ENCODE measurements around the gene IFNB1.
A peak's percentile ranks its signal among the peaks of the same experiment; 100 is the strongest.

IFNB1 gene

DNA sequence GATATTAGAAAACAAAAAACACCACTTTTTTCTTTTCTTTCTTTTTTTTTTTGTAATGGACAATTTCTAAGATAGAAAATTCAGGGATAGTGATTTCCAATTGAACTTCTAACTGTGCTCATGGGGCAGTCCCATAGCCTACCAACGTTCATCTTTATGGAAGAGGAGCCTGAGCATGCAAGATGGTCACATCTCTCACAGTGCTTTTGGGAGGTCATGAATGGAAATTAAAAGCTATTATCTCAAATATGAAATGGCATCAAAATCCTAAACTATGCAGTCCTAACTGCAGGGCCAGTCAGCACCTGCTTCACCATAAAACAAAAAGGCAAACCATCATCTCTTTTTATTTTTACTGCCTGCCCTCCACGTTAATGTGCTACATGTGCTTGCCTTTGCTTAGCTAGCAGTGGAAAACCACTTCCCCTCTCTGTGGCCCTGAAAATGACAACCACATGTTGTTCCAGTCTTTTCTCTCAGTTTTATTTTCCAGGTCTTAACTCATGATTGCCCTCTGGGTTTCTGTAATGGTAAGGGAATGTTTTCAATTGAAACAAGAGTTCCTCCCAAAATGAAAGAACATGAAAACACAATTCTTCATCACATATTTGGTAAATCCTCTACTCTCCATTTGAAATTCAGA is 16.7 kb downstream of the IFNB1 start:
- Histone ChIP-seq H3K27ac (ENCODE audit: low read depth, low read length) (no peak overlapping the region), H3K27me3 (ENCODE audit: control insufficient read depth in 1 of 2, insufficient read depth in 2 of 2, low read length in 2 of 2) (no peaks in the 10 kb centered on the region), H3K9ac (ENCODE audit: low read length) (no peak overlapping the region), H3K4me1 (ENCODE audit: insufficient read depth, low read length) (no peaks in the 10 kb centered on the region), H3K36me3 (ENCODE audit: insufficient read depth, low read length) (no peaks in the 10 kb centered on the region), H3K9me3 (ENCODE audit: low read length) (no peaks in the 10 kb centered on the region), H3K4me3 (ENCODE audit: low read depth in 1 of 2, low read length in 2 of 2) (no peak overlapping the region)

DNA sequence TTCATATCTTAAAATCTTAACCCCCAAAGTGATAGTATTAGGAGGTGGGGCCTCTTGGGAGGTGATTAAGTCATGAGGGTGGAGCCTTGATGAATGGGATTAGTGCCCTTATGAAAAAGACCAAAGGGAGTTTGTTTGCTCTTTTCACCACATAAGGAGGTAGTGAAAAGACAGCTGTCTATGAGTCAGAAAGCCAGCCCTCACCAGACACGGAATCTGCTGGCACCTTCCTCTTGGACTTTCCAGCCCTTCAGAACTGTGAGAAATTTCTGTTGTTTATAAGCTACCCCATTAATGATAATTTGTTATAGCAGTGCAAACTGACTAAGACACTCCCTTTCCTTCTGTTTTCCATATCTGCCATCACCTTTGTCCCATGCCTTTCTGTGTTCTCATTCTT is 20.8 kb downstream of the IFNB1 start:
- H3K27me3 ChIP-seq (ENCODE audit: control insufficient read depth in 1 of 2, insufficient read depth in 2 of 2, low read length in 2 of 2), result no peaks in the 10 kb centered on the region
- H3K36me3 ChIP-seq (ENCODE audit: insufficient read depth, low read length), result no peaks in the 10 kb centered on the region
- H3K4me1 ChIP-seq (ENCODE audit: insufficient read depth, low read length), result no peaks in the 10 kb centered on the region
- no peaks in the 10 kb centered on the region for H3K9me3 ChIP-seq (ENCODE audit: low read length)
- H3K4me3 ChIP-seq (ENCODE audit: low read depth in 1 of 2, low read length in 2 of 2), result no peak overlapping the region
- H3K27ac ChIP-seq (ENCODE audit: low read depth, low read length), result no peak overlapping the region
- H3K9ac ChIP-seq (ENCODE audit: low read length), result no peak overlapping the region

DNA sequence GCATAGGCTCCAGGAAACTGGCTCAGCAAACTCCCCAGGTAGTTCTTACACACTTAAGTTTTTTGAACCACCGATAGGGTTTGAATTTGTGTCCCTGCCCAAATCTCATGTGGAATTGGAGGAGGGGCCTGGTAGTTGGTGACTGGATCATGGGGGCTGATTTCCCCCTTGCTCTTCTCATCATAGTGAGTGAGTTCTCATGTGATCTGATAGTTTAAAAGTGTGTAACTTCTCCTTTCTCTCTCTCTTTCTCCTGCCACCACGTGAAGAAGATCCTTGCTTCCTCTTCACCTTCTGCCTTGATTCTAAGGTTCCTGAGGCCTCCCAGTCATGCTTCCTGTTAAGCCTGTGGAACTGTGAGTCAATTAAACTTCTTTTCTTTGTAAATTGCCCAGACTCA is 23.9 kb downstream of the IFNB1 start:
- Histone ChIP-seq H3K9me3 (ENCODE audit: low read length) (no peaks in the 10 kb centered on the region), H3K27ac (ENCODE audit: low read depth, low read length) (no peak overlapping the region), H3K4me3 (ENCODE audit: low read depth in 1 of 2, low read length in 2 of 2) (no peak overlapping the region), H3K4me1 (ENCODE audit: insufficient read depth, low read length) (no peaks in the 10 kb centered on the region), H3K36me3 (ENCODE audit: insufficient read depth, low read length) (no peaks in the 10 kb centered on the region), H3K9ac (ENCODE audit: low read length) (no peak overlapping the region), H3K27me3 (ENCODE audit: control insufficient read depth in 1 of 2, insufficient read depth in 2 of 2, low read length in 2 of 2) (no peaks in the 10 kb centered on the region)

DNA sequence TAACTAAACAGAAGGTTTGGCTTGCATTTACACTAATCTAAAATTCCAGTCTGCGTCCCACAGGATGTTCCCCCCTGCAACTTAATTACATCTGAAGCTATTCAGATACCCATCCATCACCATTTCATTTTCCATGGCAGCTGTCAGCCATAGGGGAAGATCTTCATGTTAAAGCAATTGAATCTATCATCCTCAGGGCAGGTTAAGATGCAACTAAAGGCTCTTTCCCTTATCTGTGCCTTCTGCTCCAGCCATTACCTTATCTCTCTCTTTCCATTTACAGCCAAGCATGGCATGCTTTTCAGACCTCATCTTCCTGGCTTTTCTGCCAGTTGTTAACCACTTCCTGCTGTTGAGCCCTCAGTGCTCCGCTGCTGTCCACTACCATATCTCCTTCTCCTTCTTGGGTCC is 30.5 kb downstream of the IFNB1 start:
- H3K4me1 ChIP-seq (ENCODE audit: insufficient read depth, low read length), result no peaks in the 10 kb centered on the region
- H3K9me3 ChIP-seq (ENCODE audit: low read length), result no peaks in the 10 kb centered on the region
- H3K36me3 ChIP-seq (ENCODE audit: insufficient read depth, low read length), result no peaks in the 10 kb centered on the region
- H3K9ac ChIP-seq (ENCODE audit: low read length), result no peak overlapping the region
- H3K27me3 ChIP-seq (ENCODE audit: control insufficient read depth in 1 of 2, insufficient read depth in 2 of 2, low read length in 2 of 2), result no peaks in the 10 kb centered on the region
- H3K27ac ChIP-seq (ENCODE audit: low read depth, low read length), result no peak overlapping the region
- no peak overlapping the region for H3K4me3 ChIP-seq (ENCODE audit: low read depth in 1 of 2, low read length in 2 of 2)

DNA sequence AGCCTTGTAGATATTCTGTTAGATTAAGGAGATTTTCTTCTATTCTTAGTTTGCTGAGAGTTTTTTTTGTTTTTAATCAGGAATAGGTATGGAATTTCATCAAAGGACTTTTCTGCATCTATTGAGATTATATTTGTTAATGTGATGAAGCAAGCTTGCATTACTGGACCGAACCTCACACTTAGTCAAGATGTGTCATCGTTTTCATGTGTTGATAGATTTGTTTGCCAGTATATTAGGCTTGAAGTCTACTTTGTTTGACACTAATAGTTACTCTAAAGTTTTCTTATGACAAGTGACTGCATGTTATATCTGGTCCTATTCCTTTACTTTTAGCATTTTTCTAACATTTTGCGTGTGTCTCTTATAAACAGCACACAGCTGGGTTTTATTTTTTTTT is 33.9 kb downstream of the IFNB1 start:
- H3K4me1 ChIP-seq (ENCODE audit: insufficient read depth, low read length), result no peaks in the 10 kb centered on the region
- no peaks in the 10 kb centered on the region for H3K36me3 ChIP-seq (ENCODE audit: insufficient read depth, low read length)
- no peak overlapping the region for H3K9ac ChIP-seq (ENCODE audit: low read length)
- no peaks in the 10 kb centered on the region for H3K27me3 ChIP-seq (ENCODE audit: control insufficient read depth in 1 of 2, insufficient read depth in 2 of 2, low read length in 2 of 2)
- no peaks in the 10 kb centered on the region for H3K9me3 ChIP-seq (ENCODE audit: low read length)
- no peak overlapping the region for H3K4me3 ChIP-seq (ENCODE audit: low read depth in 1 of 2, low read length in 2 of 2)
- no peak overlapping the region for H3K27ac ChIP-seq (ENCODE audit: low read depth, low read length)

DNA sequence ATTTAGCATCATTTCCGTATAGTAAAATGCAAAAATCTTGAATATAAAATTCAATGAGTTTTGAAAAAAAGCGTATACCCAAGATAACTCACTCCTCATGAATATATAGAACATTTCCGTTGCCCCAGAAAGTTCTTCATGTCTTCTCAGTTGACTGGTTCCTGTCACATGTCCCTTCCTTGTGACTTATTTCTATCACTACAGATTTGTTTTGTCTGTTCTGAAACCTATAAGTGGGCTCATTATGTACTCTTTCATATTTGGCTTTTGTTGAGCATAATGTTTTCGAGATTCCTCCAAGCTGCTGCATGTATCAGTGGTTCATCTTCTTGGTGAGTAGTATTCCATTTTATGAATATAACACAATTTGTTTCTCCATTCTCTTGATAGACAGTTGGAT is 35.3 kb downstream of the IFNB1 start:
- H3K9ac ChIP-seq (ENCODE audit: low read length), result no peak overlapping the region
- H3K36me3 ChIP-seq (ENCODE audit: insufficient read depth, low read length), result no peaks in the 10 kb centered on the region
- H3K27ac ChIP-seq (ENCODE audit: low read depth, low read length), result no peak overlapping the region
- H3K9me3 ChIP-seq (ENCODE audit: low read length), result no peaks in the 10 kb centered on the region
- no peaks in the 10 kb centered on the region for H3K4me1 ChIP-seq (ENCODE audit: insufficient read depth, low read length)
- H3K27me3 ChIP-seq (ENCODE audit: control insufficient read depth in 1 of 2, insufficient read depth in 2 of 2, low read length in 2 of 2), result no peaks in the 10 kb centered on the region
- H3K4me3 ChIP-seq (ENCODE audit: low read depth in 1 of 2, low read length in 2 of 2), result no peak overlapping the region

DNA sequence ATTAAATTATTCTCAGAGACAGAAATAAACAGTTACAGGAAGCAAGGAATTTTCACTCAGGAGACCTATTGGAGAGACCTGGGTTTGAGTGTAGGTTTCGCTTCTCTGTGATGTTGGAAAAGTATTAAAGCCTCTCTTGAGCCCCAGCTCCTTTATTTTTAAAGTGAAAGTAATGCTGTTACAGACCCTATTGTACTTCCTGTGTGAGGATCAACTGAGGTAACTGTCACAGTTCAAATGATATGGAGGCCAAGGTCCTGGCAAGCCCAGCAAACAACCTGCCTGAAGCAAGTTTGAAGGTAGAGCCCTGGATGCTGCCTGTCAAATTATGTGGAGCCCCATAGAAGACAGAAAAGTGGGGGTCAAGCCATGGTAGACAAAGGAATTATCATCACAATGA is 38.4 kb downstream of the IFNB1 start:
- Histone ChIP-seq H3K9me3 (ENCODE audit: low read length) (no peaks in the 10 kb centered on the region), H3K27me3 (ENCODE audit: control insufficient read depth in 1 of 2, insufficient read depth in 2 of 2, low read length in 2 of 2) (no peaks in the 10 kb centered on the region), H3K4me3 (ENCODE audit: low read depth in 1 of 2, low read length in 2 of 2) (no peak overlapping the region), H3K36me3 (ENCODE audit: insufficient read depth, low read length) (no peaks in the 10 kb centered on the region), H3K27ac (ENCODE audit: low read depth, low read length) (no peak overlapping the region), H3K9ac (ENCODE audit: low read length) (no peak overlapping the region), H3K4me1 (ENCODE audit: insufficient read depth, low read length) (no peaks in the 10 kb centered on the region)

DNA sequence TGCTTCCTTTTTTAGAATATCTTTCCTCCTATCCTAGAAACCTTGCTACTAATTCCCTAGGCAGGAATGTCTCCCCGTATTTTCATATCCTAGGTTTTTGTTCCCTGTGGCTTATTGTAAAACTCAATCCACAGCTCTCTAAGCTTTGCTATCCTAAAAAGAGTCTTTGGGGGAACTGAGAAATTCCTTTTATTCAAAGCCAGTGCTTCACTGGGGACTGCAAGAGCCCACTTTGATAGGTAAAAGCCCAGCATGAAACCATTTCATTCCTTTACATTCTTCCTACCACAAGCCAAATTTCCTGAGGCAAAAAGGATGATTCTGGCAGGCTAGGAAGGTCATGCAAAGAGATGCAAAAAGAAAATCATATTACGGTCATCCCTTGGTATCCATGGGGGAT is 40.5 kb downstream of the IFNB1 start:
- Histone ChIP-seq H3K4me1 (ENCODE audit: insufficient read depth, low read length) (no peaks in the 10 kb centered on the region), H3K9ac (ENCODE audit: low read length) (no peak overlapping the region), H3K27ac (ENCODE audit: low read depth, low read length) (no peak overlapping the region), H3K36me3 (ENCODE audit: insufficient read depth, low read length) (no peaks in the 10 kb centered on the region), H3K27me3 (ENCODE audit: control insufficient read depth in 1 of 2, insufficient read depth in 2 of 2, low read length in 2 of 2) (no peaks in the 10 kb centered on the region), H3K4me3 (ENCODE audit: low read depth in 1 of 2, low read length in 2 of 2) (no peak overlapping the region), H3K9me3 (ENCODE audit: low read length) (no peaks in the 10 kb centered on the region)

DNA sequence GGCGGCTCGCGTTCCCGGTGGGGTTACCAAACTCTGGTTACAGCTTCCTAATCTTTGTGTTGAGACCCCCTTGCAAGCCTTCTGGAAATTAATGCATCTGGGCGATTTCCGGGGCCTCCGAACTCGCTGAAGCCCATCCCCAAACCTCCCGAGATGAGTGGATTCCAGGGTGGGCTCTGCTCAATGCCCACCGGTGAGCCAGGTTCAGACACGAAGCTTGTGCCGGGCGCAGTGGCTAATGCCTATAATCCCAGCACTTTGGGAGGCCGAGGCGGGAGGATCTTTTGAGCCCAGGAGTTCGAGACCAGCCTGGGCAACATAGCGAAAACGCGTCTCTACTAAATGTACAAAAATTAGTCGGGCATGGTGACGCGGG is 45.9 kb downstream of the IFNB1 start:
- H3K36me3 ChIP-seq (ENCODE audit: insufficient read depth, low read length), result no peaks in the 10 kb centered on the region
- H3K27ac ChIP-seq (ENCODE audit: low read depth, low read length), result peak overlapping the region; percentile 93
- no peak overlapping the region for H3K9ac ChIP-seq (ENCODE audit: low read length)
- H3K4me3 ChIP-seq (ENCODE audit: low read depth in 1 of 2, low read length in 2 of 2), result peak overlapping the region; percentile 44 to 81
- no peaks in the 10 kb centered on the region for H3K27me3 ChIP-seq (ENCODE audit: control insufficient read depth in 1 of 2, insufficient read depth in 2 of 2, low read length in 2 of 2)
- H3K9me3 ChIP-seq (ENCODE audit: low read length), result no peaks in the 10 kb centered on the region
- peaks cover 20% of the 10 kb centered on the region for H3K4me1 ChIP-seq (ENCODE audit: insufficient read depth, low read length)

DNA sequence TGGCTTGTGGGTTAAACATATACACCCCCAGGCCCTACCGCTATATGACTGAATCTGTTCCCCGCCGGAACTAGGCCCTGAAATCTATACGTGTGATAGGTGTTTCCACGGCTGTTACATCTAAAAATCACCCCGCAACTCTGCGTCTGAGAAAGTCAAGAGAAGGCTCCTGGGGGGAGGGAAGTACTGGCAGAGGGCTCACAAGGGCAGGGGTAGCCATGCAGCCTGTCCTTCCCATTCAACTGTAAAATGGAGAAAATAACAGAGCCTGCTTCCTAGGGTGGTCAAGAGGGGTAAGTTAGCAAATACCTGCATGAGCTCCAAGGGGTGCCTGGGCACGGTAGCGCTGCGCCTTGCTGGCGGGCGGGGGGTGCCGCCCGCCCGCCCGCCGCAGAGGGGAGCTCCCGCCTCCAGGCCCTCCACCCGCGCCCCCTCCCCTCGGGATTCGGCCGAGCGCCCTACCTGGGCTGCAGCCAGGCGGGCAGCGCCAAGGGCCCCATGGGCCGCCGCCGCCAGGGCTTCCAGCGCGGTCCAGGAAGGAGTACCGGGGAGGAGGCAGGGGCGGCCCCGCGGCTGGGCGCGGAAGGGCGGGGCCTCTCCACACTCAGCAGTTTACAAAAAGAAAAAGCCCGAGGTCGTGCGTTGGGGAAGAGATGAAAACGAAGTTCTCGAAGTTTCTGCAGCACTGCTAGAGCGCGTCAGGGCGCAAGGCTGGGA is 46.5 kb downstream of the IFNB1 start, which contains the start of gene HACD4:
HACD4 (minus strand) TSS at position 550 of the 717 bp plus-strand sequence; CDS start at position 500, 50 bp downstream.
- Histone ChIP-seq H3K9me3 (ENCODE audit: low read length) (no peaks in the 10 kb centered on the region), H3K4me3 (ENCODE audit: low read depth in 1 of 2, low read length in 2 of 2) (peak within 1 kb of the TSS; percentile 44 to 81), H3K4me1 (ENCODE audit: insufficient read depth, low read length) (peaks cover 20% of the 10 kb centered on the region), H3K27me3 (ENCODE audit: control insufficient read depth in 1 of 2, insufficient read depth in 2 of 2, low read length in 2 of 2) (no peaks in the 10 kb centered on the region), H3K9ac (ENCODE audit: low read length) (peak within 1 kb of the TSS; percentile 55), H3K27ac (ENCODE audit: low read depth, low read length) (peak within 1 kb of the TSS; percentile 93), H3K36me3 (ENCODE audit: insufficient read depth, low read length) (no peaks in the 10 kb centered on the region)

DNA sequence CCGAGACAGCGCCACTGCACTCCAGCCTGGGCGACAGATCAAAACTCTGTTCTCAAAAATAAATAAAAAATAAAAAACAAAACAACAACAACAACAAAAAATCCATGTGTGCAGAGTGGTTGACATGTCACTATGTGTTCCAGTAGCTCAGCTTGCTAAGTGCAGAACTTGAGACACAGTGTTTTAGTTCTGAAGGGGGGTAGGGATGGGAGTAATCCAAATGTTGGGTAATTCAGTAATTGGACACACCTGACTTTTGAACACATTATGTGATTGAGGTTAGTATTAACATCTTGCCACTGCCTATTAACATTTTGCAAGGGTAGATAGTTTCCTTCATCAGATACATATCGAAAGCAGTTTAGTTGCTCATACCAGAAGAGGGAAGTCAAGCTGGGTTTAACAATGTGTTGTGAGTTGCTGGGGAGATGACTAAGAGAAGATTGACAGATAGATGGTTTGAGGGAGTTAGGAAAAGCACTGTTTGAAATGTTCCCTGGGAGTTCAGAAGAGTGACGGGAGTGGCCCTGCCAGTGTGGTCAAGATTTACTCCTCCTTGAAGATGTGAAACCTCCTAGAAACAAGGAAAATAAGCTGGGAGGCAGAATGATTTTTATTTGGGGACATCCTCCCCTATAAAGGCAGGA is 47.2 kb downstream of the IFNB1 start:
- peak overlapping the region; percentile 93 for H3K27ac ChIP-seq (ENCODE audit: low read depth, low read length)
- peaks cover 20% of the 10 kb centered on the region for H3K4me1 ChIP-seq (ENCODE audit: insufficient read depth, low read length)
- H3K9me3 ChIP-seq (ENCODE audit: low read length), result no peaks in the 10 kb centered on the region
- peak overlapping the region; percentile 55 for H3K9ac ChIP-seq (ENCODE audit: low read length)
- peak overlapping the region; percentile 44 to 81 for H3K4me3 ChIP-seq (ENCODE audit: low read depth in 1 of 2, low read length in 2 of 2)
- H3K36me3 ChIP-seq (ENCODE audit: insufficient read depth, low read length), result no peaks in the 10 kb centered on the region
- no peaks in the 10 kb centered on the region for H3K27me3 ChIP-seq (ENCODE audit: control insufficient read depth in 1 of 2, insufficient read depth in 2 of 2, low read length in 2 of 2)

Measured in muscle layer of colon (tissue), 2 donors.